ENCODE results near the gene SLC8A1. TPM values are rescaled to one million over a fixed set of nuclear protein-coding genes. Genes with fewer than 3 reads are reported as not detected.

Gene SLC8A1
- total and polyA plus RNA-seq, 2 of the 13 experiments (the other 11 are each of a cell fraction or from before 2014, with no cell fraction given): not detected

DNA sequence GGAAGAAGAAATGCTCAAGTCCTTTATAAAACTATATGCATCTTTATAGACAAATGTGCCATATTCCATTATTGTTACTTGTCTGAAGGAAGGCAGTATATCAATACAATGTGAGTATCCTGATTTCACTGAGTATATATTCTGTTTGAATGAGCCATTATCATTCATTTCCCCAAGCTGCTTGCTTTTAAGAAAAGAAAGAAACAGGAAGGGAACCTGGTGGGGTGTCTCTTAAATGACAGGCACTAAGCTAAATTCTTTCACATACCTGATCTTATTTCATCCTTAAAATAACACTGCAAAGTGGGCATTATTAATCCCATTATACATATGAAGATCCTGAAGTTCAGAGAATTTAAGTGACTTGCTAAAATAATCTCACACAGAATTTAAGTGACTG lies 307.9 kb downstream of the SLC8A1 start:
- no peak overlapping the region for H3K27ac ChIP-seq (ENCODE audit: extremely low read length, insufficient read depth, low read length)
- H3K4me3 ChIP-seq (replicated peaks in 1 of 3; ENCODE audit: insufficient read depth in 1 of 3, low read depth in 2 of 3, low read length in 3 of 3): no peak overlapping the region
- no peak overlapping the region for H3K9ac ChIP-seq (ENCODE audit: insufficient read depth, low read depth, low read length)
- H4K20me1 ChIP-seq (ENCODE audit: insufficient read depth, low read length): no peaks in the 10 kb centered on the region
- H3K9me3 ChIP-seq (ENCODE audit: low read length): no peaks in the 10 kb centered on the region
- no peaks in the 10 kb centered on the region for H3K79me2 ChIP-seq (ENCODE audit: insufficient read depth, low read length)
- no peaks in the 10 kb centered on the region for H3K36me3 ChIP-seq (replicated peaks in 1 of 2; ENCODE audit: control insufficient read depth in 1 of 2, insufficient read depth in 2 of 2, low read length in 2 of 2)
- BruUV-seq (replicated peaks): no TSS peak
- H3K27me3 ChIP-seq (ENCODE audit: control insufficient read depth in 1 of 2, insufficient read depth in 2 of 2, low read length in 2 of 2): no peaks in the 10 kb centered on the region; a peak in 1 of 5 replicates
- POLR2A ChIA-PET: no interaction called here
- ATAC-seq (no peak), DNase-seq (ENCODE audit: low spot score) (no peak), FAIRE-seq (no peak)
- TF ChIP-seq SMARCC2 (IDR thresholded peaks at IDR 0.05): no peak
- no peak for TF ChIP-seq ZNF720 (CRISPR knock-in tag; IDR thresholded peaks at IDR 0.05)
- TF ChIP-seq, protein P1, sequence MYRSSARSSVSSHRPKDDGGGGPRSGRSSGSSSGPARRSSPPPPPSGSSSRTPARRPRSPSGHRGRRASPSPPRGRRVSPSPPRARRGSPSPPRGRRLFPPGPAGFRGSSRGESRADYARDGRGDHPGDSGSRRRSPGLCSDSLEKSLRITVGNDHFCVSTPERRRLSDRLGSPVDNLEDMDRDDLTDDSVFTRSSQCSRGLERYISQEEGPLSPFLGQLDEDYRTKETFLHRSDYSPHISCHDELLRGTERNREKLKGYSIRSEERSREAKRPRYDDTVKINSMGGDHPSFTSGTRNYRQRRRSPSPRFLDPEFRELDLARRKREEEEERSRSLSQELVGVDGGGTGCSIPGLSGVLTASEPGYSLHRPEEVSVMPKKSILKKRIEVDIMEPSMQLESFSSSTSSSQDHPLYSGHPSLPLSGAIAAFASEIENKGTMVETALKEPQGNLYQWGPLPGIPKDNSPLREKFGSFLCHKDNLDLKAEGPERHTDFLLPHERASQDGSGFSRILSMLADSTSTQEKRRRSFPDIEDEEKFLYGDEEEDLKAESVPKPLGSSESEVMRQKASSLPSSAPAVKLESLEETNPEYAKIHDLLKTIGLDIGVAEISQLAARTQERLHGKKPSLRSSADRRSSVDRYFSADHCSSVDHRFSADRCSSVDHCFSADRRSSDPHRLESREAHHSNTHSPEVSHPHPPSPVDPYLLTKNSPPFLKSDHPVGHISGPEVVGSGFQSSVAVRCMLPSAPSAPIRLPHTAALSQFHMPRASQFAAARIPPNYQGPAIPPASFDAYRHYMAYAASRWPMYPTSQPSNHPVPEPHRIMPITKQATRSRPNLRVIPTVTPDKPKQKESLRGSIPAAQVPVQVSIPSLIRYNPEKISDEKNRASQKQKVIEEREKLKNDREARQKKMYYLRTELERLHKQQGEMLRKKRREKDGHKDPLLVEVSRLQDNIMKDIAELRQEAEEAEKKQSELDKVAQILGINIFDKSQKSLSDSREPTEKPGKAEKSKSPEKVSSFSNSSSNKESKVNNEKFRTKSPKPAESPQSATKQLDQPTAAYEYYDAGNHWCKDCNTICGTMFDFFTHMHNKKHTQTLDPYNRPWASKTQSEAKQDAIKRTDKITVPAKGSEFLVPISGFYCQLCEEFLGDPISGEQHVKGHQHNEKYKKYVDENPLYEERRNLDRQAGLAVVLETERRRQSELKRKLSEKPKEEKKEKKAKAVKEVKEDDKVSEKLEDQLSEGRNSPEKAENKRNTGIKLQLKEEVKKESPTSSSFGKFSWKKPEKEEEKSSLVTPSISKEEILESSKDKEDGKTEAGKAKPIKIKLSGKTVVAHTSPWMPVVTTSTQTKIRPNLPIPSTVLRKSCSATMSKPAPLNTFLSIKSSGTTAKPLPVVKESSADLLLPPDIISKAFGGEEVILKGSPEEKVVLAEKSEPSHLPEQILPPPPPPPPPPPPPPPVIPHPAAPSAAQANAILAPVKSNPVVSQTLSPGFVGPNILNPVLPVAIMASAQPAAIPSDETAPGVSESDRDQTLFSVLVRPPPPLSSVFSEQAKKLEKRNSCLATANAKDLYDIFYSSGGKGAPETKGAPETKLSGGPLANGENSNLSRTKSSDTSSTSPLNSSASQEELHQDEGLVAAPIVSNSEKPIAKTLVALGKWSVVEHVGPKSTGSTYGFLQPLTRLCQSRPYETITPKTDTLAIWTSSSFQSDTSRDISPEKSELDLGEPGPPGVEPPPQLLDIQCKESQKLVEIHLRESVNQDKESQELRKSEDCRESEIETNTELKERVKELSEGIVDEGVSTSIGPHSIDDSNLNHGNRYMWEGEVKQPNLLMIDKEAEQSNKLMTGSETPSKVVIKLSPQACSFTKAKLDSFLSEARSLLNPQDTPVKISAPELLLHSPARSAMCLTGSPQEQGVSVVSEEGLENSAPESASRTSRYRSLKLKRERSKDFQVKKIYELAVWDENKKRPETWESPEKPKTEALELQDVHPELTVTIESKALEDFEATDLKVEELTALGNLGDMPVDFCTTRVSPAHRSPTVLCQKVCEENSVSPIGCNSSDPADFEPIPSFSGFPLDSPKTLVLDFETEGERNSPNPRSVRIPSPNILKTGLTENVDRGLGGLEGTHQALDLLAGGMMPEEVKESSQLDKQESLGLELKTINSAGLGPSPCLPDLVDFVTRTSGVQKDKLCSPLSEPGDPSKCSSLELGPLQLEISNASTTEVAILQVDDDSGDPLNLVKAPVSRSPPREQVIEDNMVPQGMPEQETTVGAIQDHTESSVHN (CRISPR knock-in tag; IDR thresholded peaks at IDR 0.05): no peak
- no peak for TF ChIP-seq MIER2 (CRISPR knock-in tag; IDR thresholded peaks at IDR 0.05)
- in situ Hi-C loops (cut with HindIII; ENCODE audit: extremely low pct_ligation_motif_present, low pct_unique_long_range_greater_than_20kb) (no loop called here), intact Hi-C loops (cut with micrococcal nuclease; ENCODE audit: unreplicated experiment) (no loop called here)
- H3K4me2 ChIP-seq (ENCODE audit: low read depth, low read length): no peak overlapping the region
- CTCF ChIA-PET (ENCODE audit: low intra/inter-chr PET ratio, low total read pairs): no interaction called here
- H3K4me1 ChIP-seq (ENCODE audit: insufficient read depth, low read length): no peaks in the 10 kb centered on the region
- H2AFZ ChIP-seq (ENCODE audit: low read length): no peak overlapping the region
